Sigmoid colon (tissue), 7 donors: Measurements from ENCODE around the gene TSSK6. TPM values are rescaled to one million over a fixed set of nuclear protein-coding genes. Genes with fewer than 3 reads are reported as not detected.

Experiments used
- DNase-seq: peaks from one replicate; pipeline ENCODE4 v3.0.0-alpha.2; 2019
- H3K27ac ChIP-seq, 4 donors: fragments of 200-600 bp; sonication (generic); one replicate each; pipeline ENCODE4 v1.5.1; 2016 to 2019; ENCODE audit warnings: mild to moderate bottlenecking in 1 of 4
- H3K27me3 ChIP-seq, 3 donors: fragments of 200-600 bp; sonication (generic); one replicate each; pipeline ENCODE4 v1.5.1; 2019; ENCODE audit warnings: mild to moderate bottlenecking in 1 of 3
- H3K36me3 ChIP-seq, 4 donors: fragments of 200-600 bp; sonication (generic); one replicate each; pipeline ENCODE4 v1.5.1; 2016 to 2019
- H3K4me1 ChIP-seq, 4 donors: fragments of 200-600 bp; sonication (generic); one replicate each; pipeline ENCODE4 v1.5.1; 2017 to 2019
- H3K4me3 ChIP-seq, 4 donors: fragments of 200-600 bp; sonication (generic); one replicate each; pipeline ENCODE4 v1.5.1; 2017 to 2019; ENCODE audit warnings: mild to moderate bottlenecking in 2 of 4, moderate library complexity in 1 of 4
- H3K9me3 ChIP-seq, 4 donors: fragments of 200-600 bp in 3 of 4; sonication (generic) in 3 of 4; one replicate each; pipeline versions ENCODE4 v1.5.1 to v1.6.1; 2013 to 2019
- CTCF ChIP-seq, 4 experiments: fragments of 450-650 bp in 3 of 4; fragments of 200-600 bp in 1 of 4; IDR thresholded peaks; one replicate each; pipeline ENCODE4 v1.5.1; 2016 to 2019; ENCODE audit warnings: antibody characterized with exemption in 4 of 4, mild to moderate bottlenecking in 3 of 4, moderate library complexity in 2 of 4
- EP300 ChIP-seq, 4 donors: sonication (generic); formaldehyde crosslinking; IDR thresholded peaks; one replicate each; pipeline ENCODE4 v1.6.1; 2017; ENCODE audit warnings: antibody characterized with exemption in 4 of 4
- POLR2A ChIP-seq, 2 donors: fragments of 450-650 bp; IDR thresholded peaks; one replicate each; pipeline ENCODE4 v1.6.1; 2016; ENCODE audit warnings: antibody characterized with exemption in 2 of 2, mild to moderate bottlenecking in 2 of 2, moderate library complexity in 2 of 2
- POLR2AphosphoS5 ChIP-seq, 4 donors: sonication (generic); formaldehyde crosslinking; IDR thresholded peaks; one replicate each; pipeline ENCODE4 v1.6.1; 2017; ENCODE audit warnings: antibody characterized with exemption in 4 of 4
- WGBS, 2 donors: extraction: QIAGEN DNeasy Blood & Tissue Kit; methylation state at CpG; one replicate each; pipeline ENCODE4 v1.1.7; 2013; 5-methylcytosine and 5-hydroxymethylcytosine counted together
- intact Hi-C: fragments of 100-400 bp; cut with DNase I; formaldehyde crosslinking; loops from one replicate; pipeline ENCODE4 v1.15.1; 2023
- polyA plus RNA-seq, 3 donors: library from polyadenylated mRNA; stranded (reverse); fragments of 200-250 nt; gene quantifications; one replicate each; pipeline ENCODE4 v1.2.3, GENCODE V29; 2013
- total RNA-seq, 4 donors: library from RNA; depleted of rRNA; stranded (reverse); fragments of >200 nt; gene quantifications; one replicate each; pipeline ENCODE4 v1.1.0, GENCODE V29; 2016
- donor health status: healthy with polysubstance abuse.
- donor health status: Bipolar disorder and iron deficiency.
- donor health status: healthy.

The TSSK6 gene
- total and polyA plus RNA-seq, 7 donors: 1.2 to 3.3 (median 1.6) TPM

GRCh38 chr19:19500975-19501644, 14.2 kb downstream of the TSSK6 start:
- H3K4me3 ChIP-seq: no peak overlapping the region
- no peaks in the 10 kb centered on the region for H3K9me3 ChIP-seq
- intact Hi-C loops: no loop called here
- TF ChIP-seq POLR2AphosphoS5 (IDR thresholded peaks at IDR 0.05): no peak
- TF ChIP-seq EP300 (IDR thresholded peaks at IDR 0.05): no peak
- TF ChIP-seq CTCF (IDR thresholded peaks at IDR 0.05): no peak
- TF ChIP-seq POLR2A (IDR thresholded peaks at IDR 0.05): no peak
- no peak for DNase-seq
- no peaks in the 10 kb centered on the region for H3K27me3 ChIP-seq
- H3K27ac ChIP-seq: no peak overlapping the region
- peaks cover 20 to 98% (median 64%) of the 10 kb centered on the region in 4 donors for H3K36me3 ChIP-seq
- no peaks in the 10 kb centered on the region for H3K4me1 ChIP-seq
- 90 to 92% methylated on average over 34 of the region's 34 CpGs for WGBS, 2 donors

GRCh38 chr19:19499272-19499995, 15.9 kb downstream of the TSSK6 start:
- intact Hi-C loops: no loop called here
- Histone ChIP-seq H3K4me1 (no peaks in the 10 kb centered on the region), H3K27ac (no peak overlapping the region), H3K27me3 (no peaks in the 10 kb centered on the region), H3K4me3 (no peak overlapping the region), H3K9me3 (no peaks in the 10 kb centered on the region), H3K36me3 (peaks cover 25 to 98% (median 58%) of the 10 kb centered on the region in 4 donors)
- no peak for DNase-seq
- TF ChIP-seq EP300 (IDR thresholded peaks at IDR 0.05) (no peak), CTCF (IDR thresholded peaks at IDR 0.05) (no peak), POLR2A (IDR thresholded peaks at IDR 0.05) (no peak), POLR2AphosphoS5 (IDR thresholded peaks at IDR 0.05) (no peak)
- 93% methylated on average over 18 of the region's 18 CpGs for WGBS, 2 donors

- 95 to 96% methylated on average over 33 of the region's 33 CpGs for WGBS, 2 donors
These were observed 16.9 kb downstream of the TSSK6 start for GRCh38 chr19:19498255-19498991.

More at GRCh38 chr19:19498255-19498991, 16.9 kb downstream of the TSSK6 start:
- TF ChIP-seq EP300 (IDR thresholded peaks at IDR 0.05) (no peak), CTCF (IDR thresholded peaks at IDR 0.05) (no peak)
- Histone ChIP-seq H3K27ac (no peak overlapping the region), H3K4me1 (no peaks in the 10 kb centered on the region), H3K9me3 (no peaks in the 10 kb centered on the region), H3K36me3 (peaks cover 22 to 99% (median 65%) of the 10 kb centered on the region in 4 donors), H3K4me3 (no peak overlapping the region), H3K27me3 (no peaks in the 10 kb centered on the region)
- no peak for DNase-seq
- intact Hi-C loops: no loop called here
